ENCODE results near the gene LOC101059915.
"Not testable (repeated sequence)": the region's sequence is repeated elsewhere in the genome, so short reads cannot be mapped to it uniquely, and the experiment has no call there.

LOC101059915 gene

DNA sequence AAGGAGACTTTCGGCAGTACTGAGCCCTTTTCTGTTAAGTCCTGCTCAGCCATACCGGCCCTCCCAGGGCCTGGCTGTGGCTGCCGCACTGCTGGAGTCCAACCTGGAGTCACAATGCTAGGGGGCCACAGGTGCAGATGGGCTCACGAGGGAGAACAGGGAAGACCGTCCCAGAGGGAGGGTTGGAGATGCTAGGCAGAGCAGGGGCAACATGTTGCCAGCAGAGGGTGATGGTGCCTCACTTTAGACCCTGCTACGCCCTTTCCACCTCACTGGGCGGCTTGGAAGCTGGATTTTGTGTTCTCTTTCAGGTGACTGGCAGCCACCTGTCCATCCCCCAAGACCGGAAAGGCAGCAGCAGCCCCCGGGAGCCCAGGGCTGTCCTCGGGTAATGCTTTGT is 2.6 kb downstream of the LOC101059915 start:
- H3K27me3 ChIP-seq (replicated peaks; ENCODE audit: insufficient read depth, low read length); H3K9ac ChIP-seq (ENCODE audit: low read length); H3K4me2 ChIP-seq (ENCODE audit: low read depth, low read length); H3K4me1 ChIP-seq (ENCODE audit: low read length); H3F3A ChIP-seq (ENCODE audit: insufficient read depth, low read length); H3K79me2 ChIP-seq (ENCODE audit: low read length); H3K27ac ChIP-seq (ENCODE audit: low read length); H3K9me2 ChIP-seq (replicated peaks; ENCODE audit: insufficient read depth, low read length); H3K9me3 ChIP-seq (replicated peaks; ENCODE audit: insufficient read depth, low read length); H3K36me3 ChIP-seq (replicated peaks; ENCODE audit: insufficient read depth, low read length); H3K4me3 ChIP-seq (ENCODE audit: low read length); H2AFZ ChIP-seq (ENCODE audit: low read length); H4K20me1 ChIP-seq (ENCODE audit: insufficient read depth, low read length): not testable (repeated sequence)
- DNase-seq = peak; percentile 22
- TF ChIP-seq, protein P1, sequence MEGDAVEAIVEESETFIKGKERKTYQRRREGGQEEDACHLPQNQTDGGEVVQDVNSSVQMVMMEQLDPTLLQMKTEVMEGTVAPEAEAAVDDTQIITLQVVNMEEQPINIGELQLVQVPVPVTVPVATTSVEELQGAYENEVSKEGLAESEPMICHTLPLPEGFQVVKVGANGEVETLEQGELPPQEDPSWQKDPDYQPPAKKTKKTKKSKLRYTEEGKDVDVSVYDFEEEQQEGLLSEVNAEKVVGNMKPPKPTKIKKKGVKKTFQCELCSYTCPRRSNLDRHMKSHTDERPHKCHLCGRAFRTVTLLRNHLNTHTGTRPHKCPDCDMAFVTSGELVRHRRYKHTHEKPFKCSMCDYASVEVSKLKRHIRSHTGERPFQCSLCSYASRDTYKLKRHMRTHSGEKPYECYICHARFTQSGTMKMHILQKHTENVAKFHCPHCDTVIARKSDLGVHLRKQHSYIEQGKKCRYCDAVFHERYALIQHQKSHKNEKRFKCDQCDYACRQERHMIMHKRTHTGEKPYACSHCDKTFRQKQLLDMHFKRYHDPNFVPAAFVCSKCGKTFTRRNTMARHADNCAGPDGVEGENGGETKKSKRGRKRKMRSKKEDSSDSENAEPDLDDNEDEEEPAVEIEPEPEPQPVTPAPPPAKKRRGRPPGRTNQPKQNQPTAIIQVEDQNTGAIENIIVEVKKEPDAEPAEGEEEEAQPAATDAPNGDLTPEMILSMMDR (IDR thresholded peaks at IDR 0.05; ENCODE audit: low read length) = peak; percentile 47

DNA sequence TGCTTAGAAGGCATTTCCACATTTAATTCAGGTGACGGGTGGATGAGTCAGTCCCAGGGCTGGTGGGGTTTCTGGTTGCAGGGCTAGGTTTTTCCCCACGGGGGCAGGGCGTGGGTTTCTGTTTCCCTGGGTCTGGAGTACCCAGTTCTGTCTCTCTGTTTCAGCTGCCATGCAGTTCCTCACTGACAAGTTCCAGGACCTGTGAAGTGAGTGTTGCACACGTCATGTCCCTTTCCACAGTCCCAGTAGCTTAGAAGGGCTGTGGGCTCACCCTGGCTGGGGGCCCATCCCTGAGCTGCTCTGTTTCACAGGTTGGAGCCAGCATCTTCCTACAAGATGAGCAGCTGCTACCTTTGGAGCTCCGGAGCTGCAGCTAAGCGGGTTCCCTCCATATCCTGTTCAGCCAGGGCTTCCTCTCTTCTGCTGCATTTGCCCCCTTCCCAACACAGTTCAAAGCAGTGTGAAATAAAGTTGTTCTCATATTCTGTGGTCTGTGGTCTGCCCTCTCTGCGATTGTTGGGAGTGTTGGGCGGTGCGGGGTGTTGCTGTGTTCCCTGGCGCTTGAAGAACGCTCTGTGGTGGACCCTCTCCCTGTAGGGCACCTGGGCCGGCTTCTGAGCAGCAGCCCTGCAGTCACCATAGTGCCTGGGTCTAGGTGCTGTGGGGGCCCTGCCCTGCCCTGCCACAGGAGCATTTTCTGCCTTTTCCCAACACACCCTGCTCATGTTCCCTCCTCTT is 3.9 kb downstream of the LOC101059915 start:
- TF ChIP-seq, protein P1 (IDR thresholded peaks at IDR 0.05; ENCODE audit: low read length) = no peak
- TF ChIP-seq EZH2phosphoT487 (IDR thresholded peaks at IDR 0.05; ENCODE audit: low read length) = no peak
- TF ChIP-seq EZH2 (optimal IDR thresholded peaks at IDR 0.05; ENCODE audit: low read depth, low read length) = no peak
- Histone ChIP-seq H3K36me3 (replicated peaks; ENCODE audit: insufficient read depth, low read length) (no peaks in the 10 kb centered on the region), H3K4me3 (ENCODE audit: low read length) (no peak overlapping the region), H3K4me1 (ENCODE audit: low read length) (peaks cover 8% of the 10 kb centered on the region), H3K27ac (ENCODE audit: low read length) (no peak overlapping the region), H4K20me1 (ENCODE audit: insufficient read depth, low read length) (no peaks in the 10 kb centered on the region), H3K9ac (ENCODE audit: low read length) (no peak overlapping the region), H3K9me3 (replicated peaks; ENCODE audit: insufficient read depth, low read length) (no peaks in the 10 kb centered on the region), H2AFZ (ENCODE audit: low read length) (no peak overlapping the region), H3K4me2 (ENCODE audit: low read depth, low read length) (peak overlapping the region; percentile 22; the same call in 1 of the 2 replicates), H3F3A (ENCODE audit: insufficient read depth, low read length) (peaks cover 7% of the 10 kb centered on the region; the same call in 1 of the 2 replicates), H3K79me2 (ENCODE audit: low read length) (no peaks in the 10 kb centered on the region), H3K9me2 (replicated peaks; ENCODE audit: insufficient read depth, low read length) (no peaks in the 10 kb centered on the region), H3K27me3 (replicated peaks; ENCODE audit: insufficient read depth, low read length) (no peaks in the 10 kb centered on the region)
- DNase-seq = no peak

DNA sequence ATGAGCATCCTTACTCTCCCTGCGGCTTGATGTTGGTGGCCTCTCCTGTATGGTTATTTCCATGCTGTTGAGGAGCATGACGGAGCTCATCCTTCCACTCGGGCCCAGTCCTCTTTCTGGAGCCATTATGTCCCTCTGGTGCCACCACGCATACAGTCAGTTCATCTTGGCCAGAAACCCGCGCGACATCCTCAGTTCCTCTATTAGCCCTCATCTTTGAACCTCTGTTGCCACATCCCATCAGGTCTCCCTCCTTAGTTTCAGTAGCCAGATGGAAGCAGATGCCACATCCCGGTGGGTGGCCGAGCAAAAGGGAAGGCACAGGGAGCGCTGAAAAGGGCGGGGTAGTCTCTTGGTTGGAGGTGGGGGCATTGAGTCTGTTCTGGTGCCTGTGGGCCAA is 4.6 kb downstream of the LOC101059915 start:
- TF ChIP-seq, protein P1 (IDR thresholded peaks at IDR 0.05; ENCODE audit: low read length) = no peak
- TF ChIP-seq EZH2 (optimal IDR thresholded peaks at IDR 0.05; ENCODE audit: low read depth, low read length) = no peak
- TF ChIP-seq EZH2phosphoT487 (IDR thresholded peaks at IDR 0.05; ENCODE audit: low read length) = no peak
- no peak overlapping the region for H3K4me2 ChIP-seq (ENCODE audit: low read depth, low read length)
- H3K79me2 ChIP-seq (ENCODE audit: low read length) = no peaks in the 10 kb centered on the region
- no peak overlapping the region for H2AFZ ChIP-seq (ENCODE audit: low read length)
- H3K27me3 ChIP-seq (replicated peaks; ENCODE audit: insufficient read depth, low read length) = no peaks in the 10 kb centered on the region
- no peaks in the 10 kb centered on the region for H3K9me2 ChIP-seq (replicated peaks; ENCODE audit: insufficient read depth, low read length)
- H3K9ac ChIP-seq (ENCODE audit: low read length) = no peak overlapping the region
- peaks cover 7% of the 10 kb centered on the region; the same call in 1 of the 2 replicates for H3F3A ChIP-seq (ENCODE audit: insufficient read depth, low read length)
- H3K4me3 ChIP-seq (ENCODE audit: low read length) = no peak overlapping the region
- no peaks in the 10 kb centered on the region for H3K36me3 ChIP-seq (replicated peaks; ENCODE audit: insufficient read depth, low read length)
- H3K9me3 ChIP-seq (replicated peaks; ENCODE audit: insufficient read depth, low read length) = no peaks in the 10 kb centered on the region
- peaks cover 8% of the 10 kb centered on the region for H3K4me1 ChIP-seq (ENCODE audit: low read length)
- H3K27ac ChIP-seq (ENCODE audit: low read length) = no peak overlapping the region
- DNase-seq = no peak
- no peaks in the 10 kb centered on the region for H4K20me1 ChIP-seq (ENCODE audit: insufficient read depth, low read length)

DNA sequence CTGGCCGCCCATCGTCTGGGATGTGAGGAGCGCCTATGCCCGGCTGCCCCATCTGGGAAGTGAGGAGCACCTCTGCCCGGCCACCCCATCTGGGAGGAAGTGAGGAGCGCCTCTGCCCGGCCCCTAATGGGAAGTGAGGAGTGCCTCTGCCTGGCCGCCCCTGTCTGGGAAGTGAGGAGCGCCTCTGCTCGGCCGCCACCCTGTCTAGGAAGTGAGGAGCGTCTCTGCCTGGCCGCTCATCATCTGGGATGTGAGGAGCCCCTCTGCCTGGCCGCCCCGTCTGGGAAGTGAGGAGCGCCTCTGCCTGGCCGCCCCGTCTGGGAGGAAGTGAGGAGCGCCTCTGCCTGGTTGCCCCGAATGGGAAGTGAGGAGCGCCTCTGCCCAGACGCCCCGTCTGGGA is 8.3 kb downstream of the LOC101059915 start:
- not testable (repeated sequence) for H3K27ac ChIP-seq (ENCODE audit: low read length); H3K9me2 ChIP-seq (replicated peaks; ENCODE audit: insufficient read depth, low read length); H3K4me2 ChIP-seq (ENCODE audit: low read depth, low read length); H3K9me3 ChIP-seq (replicated peaks; ENCODE audit: insufficient read depth, low read length); H3K27me3 ChIP-seq (replicated peaks; ENCODE audit: insufficient read depth, low read length); H3K79me2 ChIP-seq (ENCODE audit: low read length); H2AFZ ChIP-seq (ENCODE audit: low read length); H4K20me1 ChIP-seq (ENCODE audit: insufficient read depth, low read length); H3K36me3 ChIP-seq (replicated peaks; ENCODE audit: insufficient read depth, low read length); H3K4me3 ChIP-seq (ENCODE audit: low read length); H3K4me1 ChIP-seq (ENCODE audit: low read length); H3F3A ChIP-seq (ENCODE audit: insufficient read depth, low read length); H3K9ac ChIP-seq (ENCODE audit: low read length); DNase-seq

DNA sequence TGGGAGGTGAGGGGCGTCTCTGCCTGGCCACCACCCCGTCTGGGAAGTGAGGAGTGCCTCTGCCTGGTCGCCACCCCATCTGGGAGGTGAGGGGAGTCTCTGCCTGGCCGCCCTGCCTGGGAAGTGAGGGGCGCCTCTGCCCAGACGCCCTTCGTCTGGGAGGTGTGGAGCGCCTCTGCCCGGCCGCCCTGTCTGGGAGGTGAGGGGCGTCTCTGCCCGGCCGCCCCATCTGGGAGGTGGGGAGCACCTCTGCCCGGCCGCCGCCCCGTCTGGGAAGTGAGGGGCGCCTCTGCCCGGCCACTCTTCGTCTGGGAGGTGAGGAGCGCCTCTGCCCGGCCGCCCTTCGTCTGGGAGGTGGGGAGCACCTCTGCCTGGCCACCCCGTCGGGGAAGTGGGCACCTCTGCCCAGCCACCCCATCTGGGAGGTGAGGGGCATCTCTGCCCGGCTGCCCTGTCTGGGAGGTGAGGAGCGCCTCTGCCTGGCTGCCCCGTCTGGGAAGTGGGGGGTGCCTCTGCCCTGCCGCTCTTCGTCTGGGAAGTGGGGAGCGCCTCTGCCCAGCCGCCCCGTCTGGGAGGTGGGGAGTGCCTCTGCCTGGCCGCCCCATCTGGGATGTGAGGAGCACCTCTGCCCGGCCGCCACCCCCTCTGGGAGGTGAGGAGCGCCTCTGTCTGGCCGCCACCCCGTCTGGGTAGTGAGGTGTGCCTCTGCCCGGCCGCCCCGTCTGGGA is 8.9 kb downstream of the LOC101059915 start:
- not testable (repeated sequence) for H3K9ac ChIP-seq (ENCODE audit: low read length); H3K27me3 ChIP-seq (replicated peaks; ENCODE audit: insufficient read depth, low read length); H4K20me1 ChIP-seq (ENCODE audit: insufficient read depth, low read length); H3K36me3 ChIP-seq (replicated peaks; ENCODE audit: insufficient read depth, low read length); H3F3A ChIP-seq (ENCODE audit: insufficient read depth, low read length); H3K4me2 ChIP-seq (ENCODE audit: low read depth, low read length); H3K79me2 ChIP-seq (ENCODE audit: low read length); H3K27ac ChIP-seq (ENCODE audit: low read length); H3K9me2 ChIP-seq (replicated peaks; ENCODE audit: insufficient read depth, low read length); H3K9me3 ChIP-seq (replicated peaks; ENCODE audit: insufficient read depth, low read length); DNase-seq; H3K4me1 ChIP-seq (ENCODE audit: low read length); H2AFZ ChIP-seq (ENCODE audit: low read length); H3K4me3 ChIP-seq (ENCODE audit: low read length)

Measured in MM.1S (cell line).